ENCODE data around the gene SCART1.

Gene SCART1

DNA sequence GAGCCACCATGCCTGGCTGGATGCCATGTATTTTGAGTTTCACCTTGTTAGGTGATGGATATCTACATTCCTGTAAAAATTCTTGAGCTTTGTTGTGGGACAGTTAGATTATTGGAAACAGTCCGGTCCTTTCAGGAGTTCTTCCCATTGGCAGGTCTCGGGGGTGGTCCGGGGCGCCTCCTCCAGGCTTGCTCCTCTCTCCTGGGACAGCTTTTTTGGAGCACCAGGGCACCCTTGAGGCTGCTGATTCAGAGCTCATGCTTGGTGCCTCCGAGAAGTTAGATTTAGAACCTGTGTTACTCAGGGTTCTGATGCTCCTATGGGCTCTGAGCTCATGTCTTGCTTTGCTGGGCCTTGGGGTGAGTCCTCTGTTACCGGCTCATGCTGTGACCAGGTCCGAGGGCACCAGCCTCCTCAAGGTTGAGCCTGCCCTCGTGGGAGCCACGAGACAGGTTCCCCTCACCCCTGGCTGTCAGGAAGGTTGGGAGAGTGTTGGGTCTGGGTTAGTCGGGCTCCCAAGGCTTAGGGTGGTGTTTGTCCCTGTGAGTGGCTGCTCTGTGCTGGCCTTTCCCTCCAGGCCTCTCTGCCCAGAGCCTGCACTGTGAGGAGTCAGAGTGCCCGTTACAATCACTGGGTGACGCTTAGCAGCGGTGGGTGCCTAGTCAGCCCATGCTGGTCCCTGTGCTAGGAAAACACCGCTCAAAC lies 35.3 kb upstream of the SCART1 start:
- no peak overlapping the region for H3K4me3 ChIP-seq (ENCODE audit: low read depth, low read length)
- TF ChIP-seq, protein P1, sequence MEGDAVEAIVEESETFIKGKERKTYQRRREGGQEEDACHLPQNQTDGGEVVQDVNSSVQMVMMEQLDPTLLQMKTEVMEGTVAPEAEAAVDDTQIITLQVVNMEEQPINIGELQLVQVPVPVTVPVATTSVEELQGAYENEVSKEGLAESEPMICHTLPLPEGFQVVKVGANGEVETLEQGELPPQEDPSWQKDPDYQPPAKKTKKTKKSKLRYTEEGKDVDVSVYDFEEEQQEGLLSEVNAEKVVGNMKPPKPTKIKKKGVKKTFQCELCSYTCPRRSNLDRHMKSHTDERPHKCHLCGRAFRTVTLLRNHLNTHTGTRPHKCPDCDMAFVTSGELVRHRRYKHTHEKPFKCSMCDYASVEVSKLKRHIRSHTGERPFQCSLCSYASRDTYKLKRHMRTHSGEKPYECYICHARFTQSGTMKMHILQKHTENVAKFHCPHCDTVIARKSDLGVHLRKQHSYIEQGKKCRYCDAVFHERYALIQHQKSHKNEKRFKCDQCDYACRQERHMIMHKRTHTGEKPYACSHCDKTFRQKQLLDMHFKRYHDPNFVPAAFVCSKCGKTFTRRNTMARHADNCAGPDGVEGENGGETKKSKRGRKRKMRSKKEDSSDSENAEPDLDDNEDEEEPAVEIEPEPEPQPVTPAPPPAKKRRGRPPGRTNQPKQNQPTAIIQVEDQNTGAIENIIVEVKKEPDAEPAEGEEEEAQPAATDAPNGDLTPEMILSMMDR (IDR thresholded peaks at IDR 0.05; ENCODE audit: borderline replicate concordance, insufficient read depth, low read depth, low read length), result no peak

DNA sequence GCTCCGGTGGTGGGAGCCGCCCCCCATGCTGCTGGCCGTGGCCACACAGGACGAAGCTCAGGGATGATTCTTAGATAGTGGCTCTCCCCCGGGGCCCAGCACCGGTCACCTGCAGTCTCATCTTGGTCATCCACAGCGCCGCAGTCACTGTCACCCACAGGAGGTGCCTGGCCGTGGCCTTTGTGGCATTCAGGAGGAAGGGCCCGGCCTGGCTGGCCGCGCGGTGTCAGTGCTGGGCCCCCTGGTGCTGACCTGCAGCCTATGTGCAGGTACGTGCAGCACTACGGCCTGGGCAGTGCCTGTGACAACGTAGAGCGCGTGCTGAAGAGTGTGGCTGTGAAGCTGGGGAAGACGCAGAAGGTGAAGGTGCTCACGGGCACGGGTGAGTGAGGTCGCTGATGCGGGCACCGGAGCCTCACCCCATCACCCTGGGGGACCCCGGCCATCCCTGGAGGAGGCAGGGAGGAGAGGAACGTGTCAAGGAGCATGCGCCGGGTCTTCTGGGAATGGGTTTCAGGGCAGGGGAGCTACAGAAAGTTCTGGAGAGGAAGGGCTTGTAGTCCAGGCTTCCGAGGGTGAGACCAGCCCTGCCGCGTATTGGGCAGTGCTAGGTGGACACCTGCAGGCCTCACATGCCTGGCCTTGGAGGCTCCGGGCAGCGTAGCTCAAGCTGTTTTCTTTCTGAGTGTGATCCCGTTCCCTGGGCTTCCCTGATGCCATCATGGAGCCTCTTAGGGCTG lies 34.4 kb upstream of the SCART1 start:
- no peak overlapping the region for H3K4me3 ChIP-seq (ENCODE audit: low read depth, low read length)
- TF ChIP-seq, protein P1 (IDR thresholded peaks at IDR 0.05; ENCODE audit: borderline replicate concordance, insufficient read depth, low read depth, low read length), result no peak

- H3K4me3 ChIP-seq (ENCODE audit: low read depth, low read length), result no peak overlapping the region
- TF ChIP-seq, protein P1 (IDR thresholded peaks at IDR 0.05; ENCODE audit: borderline replicate concordance, insufficient read depth, low read depth, low read length), result no peak
Observed at GRCh38 chr10:133420028-133420427, 33.7 kb upstream of the SCART1 start.

- no peak overlapping the region for H3K4me3 ChIP-seq (ENCODE audit: low read depth, low read length)
- TF ChIP-seq, protein P1 (IDR thresholded peaks at IDR 0.05; ENCODE audit: borderline replicate concordance, insufficient read depth, low read depth, low read length), result no peak
Observed at GRCh38 chr10:133420579-133420978, 33.2 kb upstream of the SCART1 start.

GRCh38 chr10:133421336-133422222 lies 32.2 kb upstream of the SCART1 start:
- H3K4me3 ChIP-seq (ENCODE audit: low read depth, low read length), result no peak overlapping the region
- TF ChIP-seq, protein P1 (IDR thresholded peaks at IDR 0.05; ENCODE audit: borderline replicate concordance, insufficient read depth, low read depth, low read length), result no peak

- TF ChIP-seq, protein P1 (IDR thresholded peaks at IDR 0.05; ENCODE audit: borderline replicate concordance, insufficient read depth, low read depth, low read length), result no peak
- H3K4me3 ChIP-seq (ENCODE audit: low read depth, low read length), result no peak overlapping the region
Observed at GRCh38 chr10:133422223-133422806, 31.4 kb upstream of the SCART1 start.
